ENCODE measurements around the gene BCAM.

The BCAM gene

DNA sequence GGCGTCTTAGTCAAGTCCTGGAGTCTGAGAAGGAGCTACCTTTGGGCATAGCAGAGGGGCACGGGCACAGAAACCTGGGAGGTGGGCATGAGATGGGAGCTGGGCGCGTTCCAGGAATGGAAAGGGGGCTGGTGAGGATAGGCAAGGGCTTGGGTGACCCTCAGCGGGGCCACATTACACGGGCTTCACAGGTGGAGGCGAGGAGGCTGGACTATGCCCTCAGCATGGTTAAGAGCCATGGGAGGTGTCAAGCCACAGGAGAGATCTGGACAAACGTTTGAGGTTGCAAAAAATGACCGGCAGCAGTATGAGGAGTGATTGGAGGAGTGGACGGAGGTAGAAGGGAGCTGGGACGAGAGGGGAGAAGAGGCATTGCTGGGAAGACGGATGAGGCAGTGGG is 58.7 kb downstream of the BCAM start:
- TF ChIP-seq, protein P1, sequence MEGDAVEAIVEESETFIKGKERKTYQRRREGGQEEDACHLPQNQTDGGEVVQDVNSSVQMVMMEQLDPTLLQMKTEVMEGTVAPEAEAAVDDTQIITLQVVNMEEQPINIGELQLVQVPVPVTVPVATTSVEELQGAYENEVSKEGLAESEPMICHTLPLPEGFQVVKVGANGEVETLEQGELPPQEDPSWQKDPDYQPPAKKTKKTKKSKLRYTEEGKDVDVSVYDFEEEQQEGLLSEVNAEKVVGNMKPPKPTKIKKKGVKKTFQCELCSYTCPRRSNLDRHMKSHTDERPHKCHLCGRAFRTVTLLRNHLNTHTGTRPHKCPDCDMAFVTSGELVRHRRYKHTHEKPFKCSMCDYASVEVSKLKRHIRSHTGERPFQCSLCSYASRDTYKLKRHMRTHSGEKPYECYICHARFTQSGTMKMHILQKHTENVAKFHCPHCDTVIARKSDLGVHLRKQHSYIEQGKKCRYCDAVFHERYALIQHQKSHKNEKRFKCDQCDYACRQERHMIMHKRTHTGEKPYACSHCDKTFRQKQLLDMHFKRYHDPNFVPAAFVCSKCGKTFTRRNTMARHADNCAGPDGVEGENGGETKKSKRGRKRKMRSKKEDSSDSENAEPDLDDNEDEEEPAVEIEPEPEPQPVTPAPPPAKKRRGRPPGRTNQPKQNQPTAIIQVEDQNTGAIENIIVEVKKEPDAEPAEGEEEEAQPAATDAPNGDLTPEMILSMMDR (IDR thresholded peaks at IDR 0.05; ENCODE audit: low read depth, low read length): no peak
- no peak overlapping the region for H3K4me3 ChIP-seq (ENCODE audit: low read depth, low read length)

DNA sequence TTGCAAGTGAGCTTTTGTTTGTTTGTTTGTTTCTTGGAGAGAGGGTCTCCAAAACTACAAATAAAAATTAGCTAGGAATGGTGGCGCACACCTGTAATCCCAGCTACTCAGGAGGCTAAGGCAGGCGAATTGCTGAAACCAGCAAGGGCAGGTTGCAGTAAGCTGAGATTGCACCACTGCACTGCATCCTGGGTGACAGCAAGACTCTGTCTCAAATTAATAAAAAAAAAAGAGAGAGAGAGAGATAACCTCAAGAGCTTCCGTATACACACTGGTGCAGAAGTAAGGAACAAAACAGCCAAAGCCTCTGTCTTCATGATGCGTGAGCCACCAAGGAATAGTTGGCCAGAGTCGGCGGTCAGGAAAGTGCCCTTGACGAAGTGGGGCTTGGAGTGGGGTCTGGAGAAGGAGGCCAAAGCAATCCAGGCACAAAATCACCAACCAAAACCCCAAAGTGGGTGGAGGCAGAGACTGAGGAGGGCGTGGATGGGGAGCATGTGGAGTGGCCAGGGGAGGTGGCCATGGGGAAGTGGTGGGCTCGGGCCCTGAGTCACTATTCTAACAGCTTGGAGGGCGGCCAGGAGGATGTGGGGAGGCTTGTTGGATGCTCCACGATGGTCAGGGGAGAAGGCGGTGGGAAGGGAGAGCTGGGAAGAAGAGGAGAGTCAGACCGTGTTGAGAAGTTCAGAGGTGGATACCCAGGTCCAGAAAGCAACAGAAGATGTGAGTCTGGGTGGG is 61.0 kb downstream of the BCAM start:
- no peak overlapping the region for H3K4me3 ChIP-seq (ENCODE audit: low read depth, low read length)
- TF ChIP-seq, protein P1 (IDR thresholded peaks at IDR 0.05; ENCODE audit: low read depth, low read length): no peak

Measured in WI38 (cell line).